ENCODE results near the gene PRAMEF4. TPM values are rescaled to one million over a fixed set of nuclear protein-coding genes. Genes with fewer than 3 reads are reported as not detected.
"Not testable (repeated sequence)": the region's sequence is repeated elsewhere in the genome, so short reads cannot be mapped to it uniquely, and the experiment has no call there.

The PRAMEF4 gene
- total RNA-seq, 2 donors from 2014 or later, result not detected

- no peaks in the 10 kb centered on the region for H3K36me3 ChIP-seq (replicated peaks in 1 of 2; ENCODE audit: insufficient read depth in 1 of 2, low read depth in 2 of 2)
- DNase-seq (no peak), ATAC-seq (no peak)
- no peak overlapping the region for H3K4me3 ChIP-seq
- TF ChIP-seq CTCF (IDR thresholded peaks at IDR 0.05) (no peak), POLR2A (IDR thresholded peaks at IDR 0.05) (no peak)
- intact Hi-C loops (cut with DNase I), result no loop called here
- H3K27ac ChIP-seq, result no peak overlapping the region
- no peaks in the 10 kb centered on the region for H3K4me1 ChIP-seq
- H3K9me3 ChIP-seq, result no peaks in the 10 kb centered on the region
- H3K27me3 ChIP-seq, result no peaks in the 10 kb centered on the region
- WGBS, 2 donors, result 35 to 50% methylated on average over 2 to 4 of the region's 4 CpGs
These were observed 34.2 kb downstream of the PRAMEF4 start for GRCh38 chr1:12851779-12852178.

GRCh38 chr1:12848620-12849019, 37.4 kb downstream of the PRAMEF4 start, which contains the start of gene HNRNPCL1:
Gene HNRNPCL1, minus strand, starts transcription at chr1:12848720. Its CDS starts 431 bp downstream, at chr1:12848289.
- H3K4me1 ChIP-seq; H3K4me3 ChIP-seq; DNase-seq; intact Hi-C loops (cut with DNase I); H3K36me3 ChIP-seq (replicated peaks in 1 of 2; ENCODE audit: insufficient read depth in 1 of 2, low read depth in 2 of 2); ATAC-seq; H3K27me3 ChIP-seq; H3K27ac ChIP-seq; H3K9me3 ChIP-seq: not testable (repeated sequence)
- whole genome bisulfite sequencing, 2 donors, result 72 to 74% methylated on average over 7 of the region's 7 CpGs

- H3K36me3 ChIP-seq (replicated peaks in 1 of 2; ENCODE audit: insufficient read depth in 1 of 2, low read depth in 2 of 2); DNase-seq; H3K9me3 ChIP-seq; H3K27ac ChIP-seq; H3K4me3 ChIP-seq; H3K27me3 ChIP-seq; ATAC-seq; H3K4me1 ChIP-seq; intact Hi-C loops (cut with DNase I): not testable (repeated sequence)
- 24 to 45% methylated on average over 2 of the region's 2 CpGs for WGBS, 2 donors
These were observed 52.8 kb downstream of the PRAMEF4 start for GRCh38 chr1:12833251-12833650.

GRCh38 chr1:12831310-12831709, 54.7 kb downstream of the PRAMEF4 start, which contains the start of gene PRAMEF11:
Gene PRAMEF11, minus strand, starts transcription at chr1:12831410. Its CDS starts 2,621 bp downstream, at chr1:12828789.
- H3K27ac ChIP-seq; DNase-seq; H3K4me3 ChIP-seq; H3K9me3 ChIP-seq; ATAC-seq; H3K4me1 ChIP-seq; H3K36me3 ChIP-seq (replicated peaks in 1 of 2; ENCODE audit: insufficient read depth in 1 of 2, low read depth in 2 of 2); intact Hi-C loops (cut with DNase I); H3K27me3 ChIP-seq: not testable (repeated sequence)
- 45 to 49% methylated on average over 3 of the region's 3 CpGs for WGBS, 2 donors

Small RNA genes lying within 50 kb of the gene (small RNA-seq; reads per million reads assigned to genes)
- gene RNU6-1072P, result not detected

Other genes with a start within 250 kb of the PRAMEF4 start
- not detected for gene AADACL4, start 242.1 kb downstream of the PRAMEF4 start, total RNA-seq
- gene AADACL3, start 170.1 kb downstream of the PRAMEF4 start, total RNA-seq, result not detected
- not detected for gene CFAP107, start 140.0 kb downstream of the PRAMEF4 start, total RNA-seq
- gene PRAMEF12, start 112.5 kb downstream of the PRAMEF4 start, total RNA-seq, result not detected
- not detected for gene PRAMEF1, start 94.8 kb downstream of the PRAMEF4 start, total RNA-seq
- gene PRAMEF11, start 54.8 kb downstream of the PRAMEF4 start, total RNA-seq, result not detected
- not detected for gene HNRNPCL1, start 37.5 kb downstream of the PRAMEF4 start, total RNA-seq
- gene PRAMEF2, start 29.1 kb downstream of the PRAMEF4 start, total RNA-seq, result not detected
- gene PRAMEF10, start 12.1 kb upstream of the PRAMEF4 start, total RNA-seq, result not detected
- not detected for gene PRAMEF7, start 30.4 kb upstream of the PRAMEF4 start, total RNA-seq
- gene PRAMEF6, start 61.4 kb upstream of the PRAMEF4 start, total RNA-seq, result not detected
- not detected for gene PRAMEF27, start 170.4 kb upstream of the PRAMEF4 start, total RNA-seq
- gene HNRNPCL3, start 174.6 kb upstream of the PRAMEF4 start, total RNA-seq, result not detected
- gene PRAMEF25, start 184.6 kb upstream of the PRAMEF4 start, total RNA-seq, result not detected
- gene HNRNPCL2, start 230.7 kb upstream of the PRAMEF4 start, total RNA-seq, result not detected